Colon (tissue), 2 donors: Measurements from ENCODE around the gene POU5F2.

ENCODE experiments used
- FAIRE-seq: peaks from 2 replicates; lab custom pipeline; 2012; peaks lifted over from hg19 to GRCh38; lab: Jason Lieb, UNC
- donor health status: control.
- donor health status: control.

Gene POU5F2

GRCh38 chr5:93741136-93741811 lies at the start of gene POU5F2:
POU5F2 (minus strand) TSS chr5:93741600; CDS start chr5:93741563, 37 bp downstream.
- no peak for FAIRE-seq

- FAIRE-seq: no peak
Observed at GRCh38 chr5:93790401-93790800, 49.0 kb upstream of the POU5F2 start.

- no peak for FAIRE-seq
Observed at GRCh38 chr5:93789173-93790067, 48.0 kb upstream of the POU5F2 start.

GRCh38 chr5:93787598-93787997 lies 46.2 kb upstream of the POU5F2 start:
- no peak for FAIRE-seq

- no peak for FAIRE-seq
Observed at GRCh38 chr5:93785475-93785874, 44.1 kb upstream of the POU5F2 start.

- FAIRE-seq: no peak
Observed at GRCh38 chr5:93782978-93783377, 41.6 kb upstream of the POU5F2 start.

GRCh38 chr5:93777620-93778019 lies 36.2 kb upstream of the POU5F2 start:
- FAIRE-seq: no peak

GRCh38 chr5:93756372-93756771 lies 15.0 kb upstream of the POU5F2 start:
- FAIRE-seq: no peak

GRCh38 chr5:93755716-93756115 lies 14.3 kb upstream of the POU5F2 start:
- FAIRE-seq: no peak

- no peak for FAIRE-seq
Observed at GRCh38 chr5:93748875-93749397, 7.5 kb upstream of the POU5F2 start.

- FAIRE-seq: no peak
Observed at GRCh38 chr5:93746406-93747056, 5.1 kb upstream of the POU5F2 start.

GRCh38 chr5:93736284-93736683 lies 5.1 kb downstream of the POU5F2 start:
- no peak for FAIRE-seq

GRCh38 chr5:93735378-93735777 lies 6.0 kb downstream of the POU5F2 start:
- no peak for FAIRE-seq

- FAIRE-seq: no peak
Observed at GRCh38 chr5:93731987-93732386, 9.4 kb downstream of the POU5F2 start.

- no peak for FAIRE-seq
Observed at GRCh38 chr5:93726595-93726994, 14.8 kb downstream of the POU5F2 start.

- FAIRE-seq: no peak
Observed at GRCh38 chr5:93724791-93725190, 16.6 kb downstream of the POU5F2 start.

- FAIRE-seq: no peak
Observed at GRCh38 chr5:93723681-93724080, 17.7 kb downstream of the POU5F2 start.

- FAIRE-seq: no peak
Observed at GRCh38 chr5:93723005-93723404, 18.4 kb downstream of the POU5F2 start.

- FAIRE-seq: no peak
Observed at GRCh38 chr5:93722588-93722987, 18.8 kb downstream of the POU5F2 start.

- no peak for FAIRE-seq
Observed at GRCh38 chr5:93721511-93721910, 19.9 kb downstream of the POU5F2 start.

- FAIRE-seq: no peak
Observed at GRCh38 chr5:93721071-93721470, 20.3 kb downstream of the POU5F2 start.

GRCh38 chr5:93717162-93717561 lies 24.2 kb downstream of the POU5F2 start:
- no peak for FAIRE-seq

- peak; percentile 5 for FAIRE-seq
Observed at GRCh38 chr5:93716453-93716852, 24.9 kb downstream of the POU5F2 start.
